ENCODE data around the gene MLLT11.

MLLT11 gene

DNA sequence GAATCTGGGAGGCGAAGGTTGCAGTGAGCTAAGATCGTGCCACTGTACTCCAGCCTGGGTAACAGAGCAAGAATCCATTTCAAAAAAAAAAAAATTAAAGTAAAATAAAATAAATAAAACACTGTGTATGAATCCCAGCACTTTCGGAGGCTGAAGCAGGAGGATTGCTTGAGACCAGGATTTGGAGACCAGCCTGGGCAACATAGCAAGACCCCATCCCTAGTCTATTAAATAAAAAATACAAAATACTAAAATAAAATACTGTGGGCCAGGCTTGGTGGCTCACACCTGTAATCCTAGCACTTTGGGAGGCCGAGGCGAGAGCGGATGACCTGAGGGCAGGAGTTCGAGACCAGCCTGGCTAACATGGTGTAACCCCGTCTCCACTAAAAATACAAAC, 28.0 kb upstream of the MLLT11 start:
- TF ChIP-seq, protein P1, sequence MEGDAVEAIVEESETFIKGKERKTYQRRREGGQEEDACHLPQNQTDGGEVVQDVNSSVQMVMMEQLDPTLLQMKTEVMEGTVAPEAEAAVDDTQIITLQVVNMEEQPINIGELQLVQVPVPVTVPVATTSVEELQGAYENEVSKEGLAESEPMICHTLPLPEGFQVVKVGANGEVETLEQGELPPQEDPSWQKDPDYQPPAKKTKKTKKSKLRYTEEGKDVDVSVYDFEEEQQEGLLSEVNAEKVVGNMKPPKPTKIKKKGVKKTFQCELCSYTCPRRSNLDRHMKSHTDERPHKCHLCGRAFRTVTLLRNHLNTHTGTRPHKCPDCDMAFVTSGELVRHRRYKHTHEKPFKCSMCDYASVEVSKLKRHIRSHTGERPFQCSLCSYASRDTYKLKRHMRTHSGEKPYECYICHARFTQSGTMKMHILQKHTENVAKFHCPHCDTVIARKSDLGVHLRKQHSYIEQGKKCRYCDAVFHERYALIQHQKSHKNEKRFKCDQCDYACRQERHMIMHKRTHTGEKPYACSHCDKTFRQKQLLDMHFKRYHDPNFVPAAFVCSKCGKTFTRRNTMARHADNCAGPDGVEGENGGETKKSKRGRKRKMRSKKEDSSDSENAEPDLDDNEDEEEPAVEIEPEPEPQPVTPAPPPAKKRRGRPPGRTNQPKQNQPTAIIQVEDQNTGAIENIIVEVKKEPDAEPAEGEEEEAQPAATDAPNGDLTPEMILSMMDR (conservative IDR thresholded peaks at IDR 0.05; ENCODE audit: control insufficient read depth, insufficient read depth, low read depth, low read length), result no peak
- no peak for DNase-seq (ENCODE audit: low read depth)
- H3K4me3 ChIP-seq (ENCODE audit: control insufficient read depth, low read depth, low read length), result no peak overlapping the region

DNA sequence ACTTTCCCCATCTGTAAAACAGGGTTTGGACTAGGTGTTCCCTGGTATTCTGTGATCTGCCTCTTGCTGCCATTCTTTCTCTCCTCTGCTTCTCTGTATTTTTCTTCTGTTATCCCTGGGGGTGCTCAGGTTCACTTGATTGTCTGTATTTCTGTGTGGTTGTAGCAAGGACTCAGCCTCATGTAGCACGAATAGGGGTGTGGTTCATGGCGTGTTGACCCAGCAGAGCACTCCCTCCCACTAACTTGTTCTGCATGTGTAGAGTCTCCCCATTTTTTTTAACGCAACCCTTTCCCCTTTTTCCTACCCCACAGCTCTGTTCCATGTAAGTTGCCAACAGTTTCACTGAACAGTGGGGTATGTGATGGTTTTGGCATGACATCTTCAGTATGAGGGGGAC, 25.0 kb upstream of the MLLT11 start:
- H3K4me3 ChIP-seq (ENCODE audit: control insufficient read depth, low read depth, low read length), result no peak overlapping the region
- DNase-seq (ENCODE audit: low read depth), result no peak
- TF ChIP-seq, protein P1 (conservative IDR thresholded peaks at IDR 0.05; ENCODE audit: control insufficient read depth, insufficient read depth, low read depth, low read length), result no peak

DNA sequence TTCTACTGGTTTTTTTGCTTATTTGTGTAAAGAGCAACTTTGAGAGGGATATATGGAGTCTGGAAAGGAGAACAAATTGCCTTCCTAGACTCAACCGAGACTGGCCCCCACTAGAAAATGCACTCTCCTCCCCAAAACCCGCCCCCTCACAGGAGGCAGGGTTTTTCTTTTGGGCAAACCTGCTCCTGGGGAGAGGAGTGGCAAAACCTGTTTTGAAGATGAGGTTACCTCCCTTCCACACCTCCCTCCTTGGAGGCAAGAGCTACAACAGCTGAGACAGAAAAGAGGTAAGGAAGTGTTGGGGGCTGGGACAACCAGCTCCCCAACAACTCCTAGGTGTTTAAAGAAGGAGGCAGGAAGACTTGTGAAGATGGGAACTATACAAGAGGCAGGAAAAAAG, 23.8 kb upstream of the MLLT11 start, which contains the start of gene BNIPL:
Gene BNIPL, plus strand, starts transcription at position 231 of the 400 bp plus-strand sequence. Its CDS starts 140 bp downstream, at position 371.
- H3K4me3 ChIP-seq (ENCODE audit: control insufficient read depth, low read depth, low read length), result no peak within 1 kb of the TSS
- TF ChIP-seq, protein P1 (conservative IDR thresholded peaks at IDR 0.05; ENCODE audit: control insufficient read depth, insufficient read depth, low read depth, low read length), result no peak
- no peak for DNase-seq (ENCODE audit: low read depth)

DNA sequence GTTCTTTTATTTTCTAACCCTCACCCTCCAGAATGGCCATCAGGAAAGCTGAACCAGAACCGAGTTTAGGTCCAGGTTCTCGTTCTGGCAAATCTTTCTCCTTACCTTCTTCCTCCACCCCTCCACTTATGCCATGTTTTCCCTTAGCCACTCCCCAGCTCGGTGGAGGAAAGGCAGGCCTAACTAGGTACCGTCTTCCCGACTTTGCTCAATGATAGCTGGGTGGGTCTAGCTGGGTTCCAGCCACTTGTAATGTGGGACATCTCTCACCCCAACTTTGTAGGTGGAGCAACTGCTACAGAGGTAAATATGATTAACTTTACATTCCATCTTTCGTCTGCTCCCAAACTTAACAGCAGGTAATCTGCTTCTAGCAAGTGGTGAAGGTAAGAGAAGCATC, 23.2 kb upstream of the MLLT11 start:
- DNase-seq (ENCODE audit: low read depth), result no peak
- TF ChIP-seq, protein P1 (conservative IDR thresholded peaks at IDR 0.05; ENCODE audit: control insufficient read depth, insufficient read depth, low read depth, low read length), result no peak
- H3K4me3 ChIP-seq (ENCODE audit: control insufficient read depth, low read depth, low read length), result no peak overlapping the region

DNA sequence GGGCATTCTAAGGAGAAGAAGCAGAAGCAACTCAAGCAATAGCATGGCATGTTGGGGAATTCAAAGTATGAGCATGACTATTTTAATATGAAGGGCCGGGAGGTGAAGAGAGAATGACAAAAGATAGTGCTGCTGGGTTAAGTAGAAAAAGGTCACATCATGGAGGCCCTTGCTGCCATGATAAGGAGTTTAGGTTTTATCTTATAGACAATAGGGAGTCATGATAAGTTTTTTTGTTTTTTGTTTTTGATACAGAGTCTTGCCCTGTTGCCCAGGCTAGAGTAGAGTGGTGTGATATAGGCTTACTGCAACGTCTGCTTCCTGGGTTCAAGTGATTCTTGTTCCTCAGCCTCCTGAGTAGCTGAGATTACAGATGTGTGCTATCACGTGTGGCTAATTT, 20.7 kb upstream of the MLLT11 start:
- no peak for DNase-seq (ENCODE audit: low read depth)
- H3K4me3 ChIP-seq (ENCODE audit: control insufficient read depth, low read depth, low read length), result no peak overlapping the region
- TF ChIP-seq, protein P1 (conservative IDR thresholded peaks at IDR 0.05; ENCODE audit: control insufficient read depth, insufficient read depth, low read depth, low read length), result no peak

DNA sequence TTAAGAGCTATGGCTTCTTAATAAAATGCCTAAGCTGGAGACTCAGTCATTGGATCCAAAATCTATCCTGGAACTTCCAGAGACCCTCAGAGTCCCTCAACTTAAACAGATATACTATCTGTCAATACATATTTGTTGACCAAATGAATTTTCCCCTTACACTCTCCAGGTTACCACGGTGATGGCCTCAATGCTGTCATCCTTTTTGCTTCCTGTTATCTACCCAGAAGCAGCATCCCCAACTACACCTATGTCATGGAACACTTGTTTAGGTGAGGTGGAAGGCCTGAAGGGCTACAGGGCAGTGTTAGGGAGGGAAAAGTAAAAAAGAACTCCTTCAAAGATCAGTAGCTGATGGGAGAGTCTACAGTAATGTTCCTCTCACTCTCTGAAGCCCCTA, 17.0 kb upstream of the MLLT11 start:
- no peak for DNase-seq (ENCODE audit: low read depth)
- H3K4me3 ChIP-seq (ENCODE audit: control insufficient read depth, low read depth, low read length), result no peak overlapping the region
- TF ChIP-seq, protein P1 (conservative IDR thresholded peaks at IDR 0.05; ENCODE audit: control insufficient read depth, insufficient read depth, low read depth, low read length), result no peak

DNA sequence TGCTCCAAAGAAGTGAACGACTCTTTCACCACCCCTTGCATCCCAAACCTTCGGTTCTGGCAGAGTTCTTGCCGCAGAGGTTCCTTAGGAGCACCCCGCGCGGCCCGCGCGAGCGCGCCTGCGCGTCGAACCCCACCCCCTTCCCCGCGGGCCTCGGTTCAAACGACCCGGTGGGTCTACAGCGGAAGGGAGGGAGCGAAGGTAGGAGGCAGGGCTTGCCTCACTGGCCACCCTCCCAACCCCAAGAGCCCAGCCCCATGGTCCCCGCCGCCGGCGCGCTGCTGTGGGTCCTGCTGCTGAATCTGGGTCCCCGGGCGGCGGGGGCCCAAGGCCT, 12.6 kb upstream of the MLLT11 start, which contains the start of gene C1orf56:
Gene C1orf56, plus strand, starts transcription at position 161 of the 334 bp plus-strand sequence. Its CDS starts 97 bp downstream, at position 258.
- H3K4me3 ChIP-seq (ENCODE audit: control insufficient read depth, low read depth, low read length), result peak within 1 kb of the TSS; percentile 73
- TF ChIP-seq, protein P1 (conservative IDR thresholded peaks at IDR 0.05; ENCODE audit: control insufficient read depth, insufficient read depth, low read depth, low read length), result no peak
- peak; percentile 52 for DNase-seq (ENCODE audit: low read depth)
